Loucy (cell line): Measurements from ENCODE around the gene SRBD1.

Source experiments
- H2AFZ ChIP-seq: fragments of 200-600 bp; sonication (generic); 2 replicates; pipeline ENCODE4 v1.6.0; 2016; ENCODE audit warnings: antibody characterized with exemption, mild to moderate bottlenecking, low read length, moderate library complexity
- H3F3A ChIP-seq: fragments of 200-600 bp; 2 replicates; pipeline ENCODE4 v1.6.0; 2016; ENCODE audit warnings: antibody characterized with exemption, low read depth, mild to moderate bottlenecking
- H3K27me3 ChIP-seq: fragments of 200-600 bp; sonication (generic); 2 replicates; pipeline ENCODE4 v1.6.1; 2014; ENCODE audit warnings: low read length, mild to moderate bottlenecking; ENCODE audit not compliant: insufficient read depth, poor library complexity, severe bottlenecking
- H3K36me3 ChIP-seq: fragments of 200-600 bp; sonication (generic); 2 replicates; pipeline ENCODE4 v1.6.1; 2016; ENCODE audit warnings: low read length; ENCODE audit not compliant: insufficient read depth
- H3K4me1 ChIP-seq: fragments of 200-600 bp; sonication (generic); 2 replicates; pipeline ENCODE4 v1.5.1; 2014; ENCODE audit warnings: low read length, mild to moderate bottlenecking; ENCODE audit not compliant: insufficient read depth, poor library complexity, severe bottlenecking
- H3K4me2 ChIP-seq: fragments of 200-600 bp; sonication (generic); 2 replicates; pipeline ENCODE4 v1.6.0; 2014; ENCODE audit warnings: antibody characterized with exemption, low read length, low read depth, mild to moderate bottlenecking; ENCODE audit not compliant: poor library complexity, severe bottlenecking
- H3K4me3 ChIP-seq: fragments of 200-600 bp; sonication (generic); 2 replicates; pipeline ENCODE4 v1.5.1; 2014; ENCODE audit warnings: low read length, mild to moderate bottlenecking, mixed read lengths; ENCODE audit not compliant: poor library complexity, severe bottlenecking
- H3K79me2 ChIP-seq: fragments of 200-600 bp; sonication (generic); 2 replicates; pipeline ENCODE4 v1.6.1; 2014; ENCODE audit warnings: low read length; ENCODE audit not compliant: insufficient read depth
- H3K9ac ChIP-seq: fragments of 200-600 bp; sonication (generic); 2 replicates; pipeline ENCODE4 v1.6.0; 2014; ENCODE audit warnings: mild to moderate bottlenecking, low read depth, low read length, moderate library complexity; ENCODE audit not compliant: poor library complexity, severe bottlenecking
- H3K9me2 ChIP-seq: fragments of 200-600 bp; sonication (generic); replicated peaks from 2 replicates; pipeline ENCODE4 v1.6.1; 2016; ENCODE audit warnings: low read depth, low read length, mixed read lengths
- H3K9me3 ChIP-seq: fragments of 200-600 bp; sonication (generic); 2 replicates; pipeline ENCODE4 v1.6.1; 2014; ENCODE audit warnings: mild to moderate bottlenecking, antibody characterized with exemption, low read length, low read depth; ENCODE audit not compliant: insufficient read depth
- H4K20me1 ChIP-seq: fragments of 200-600 bp; sonication (generic); 2 replicates; pipeline ENCODE4 v1.6.0; 2014; ENCODE audit warnings: antibody characterized with exemption, low read length, mild to moderate bottlenecking; ENCODE audit not compliant: insufficient read depth, poor library complexity, severe bottlenecking
- CTCF ChIP-seq: fragments of 200-600 bp; sonication (generic); conservative IDR thresholded peaks from 2 replicates; pipeline ENCODE4 v1.5.1; 2014; ENCODE audit warnings: mild to moderate bottlenecking, antibody characterized with exemption, low read length
- EZH2phosphoT487 ChIP-seq: fragments of 200-600 bp; IDR thresholded peaks from 2 replicates; pipeline ENCODE4 v1.6.1; 2018; ENCODE audit warnings: antibody characterized with exemption, mild to moderate bottlenecking, moderate library complexity, borderline replicate concordance

The SRBD1 gene

DNA sequence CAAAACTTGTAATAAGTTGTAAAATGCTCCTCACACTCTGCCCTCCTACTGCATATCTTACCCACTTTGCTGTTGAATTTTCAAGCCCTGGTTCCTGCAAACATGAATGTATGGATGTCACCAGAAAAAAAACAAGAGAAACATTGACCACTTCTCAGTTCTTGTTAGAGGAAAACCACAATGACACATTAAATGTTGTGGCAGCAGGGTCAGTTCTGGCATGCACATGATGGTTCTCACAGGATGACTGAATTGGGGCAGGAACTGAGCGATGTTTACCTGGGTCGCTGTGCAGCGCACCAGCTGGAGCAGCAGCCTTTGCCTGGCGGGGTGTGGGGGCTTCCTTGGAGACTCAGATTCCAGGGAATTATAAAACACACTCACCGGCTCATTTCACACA lies 26.4 kb upstream of the SRBD1 start:
- H3K9me2 ChIP-seq = no peaks in the 10 kb centered on the region
- H3K4me1 ChIP-seq = peaks cover 10% of the 10 kb centered on the region
- TF ChIP-seq EZH2phosphoT487 (no peak), CTCF (no peak)
- H3K9me3 ChIP-seq = no peaks in the 10 kb centered on the region
- H3K9ac ChIP-seq = no peak overlapping the region
- H3K27me3 ChIP-seq = no peaks in the 10 kb centered on the region
- H3F3A ChIP-seq = no peaks in the 10 kb centered on the region
- H3K4me3 ChIP-seq = no peak overlapping the region
- no peak overlapping the region for H2AFZ ChIP-seq
- no peaks in the 10 kb centered on the region for H3K79me2 ChIP-seq
- H4K20me1 ChIP-seq = no peaks in the 10 kb centered on the region
- H3K36me3 ChIP-seq = no peaks in the 10 kb centered on the region
- H3K4me2 ChIP-seq = no peak overlapping the region

DNA sequence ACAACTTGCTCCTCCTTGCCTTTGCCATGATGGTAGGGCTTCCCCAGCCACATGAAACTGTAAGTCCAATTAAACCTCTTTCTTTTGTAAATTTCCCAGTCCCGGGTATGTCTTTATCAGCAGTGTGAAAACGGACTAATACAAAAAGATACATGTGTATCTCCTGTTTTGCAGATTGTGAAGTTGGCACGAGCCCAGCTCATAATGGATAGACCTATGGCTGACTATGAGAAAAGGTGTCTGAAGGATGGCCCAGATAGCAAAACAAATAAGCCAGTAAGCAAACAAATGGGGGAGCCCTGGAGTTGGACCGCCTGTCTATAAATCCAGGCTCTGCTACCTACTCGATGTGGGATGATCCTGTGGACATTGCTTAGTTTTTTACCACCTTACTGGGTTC lies 24.9 kb upstream of the SRBD1 start:
- Histone ChIP-seq H2AFZ (no peak overlapping the region), H4K20me1 (no peaks in the 10 kb centered on the region), H3K9me2 (no peaks in the 10 kb centered on the region), H3F3A (no peaks in the 10 kb centered on the region), H3K9me3 (no peaks in the 10 kb centered on the region), H3K9ac (no peak overlapping the region), H3K4me3 (no peak overlapping the region), H3K36me3 (no peaks in the 10 kb centered on the region), H3K4me1 (peaks cover 10% of the 10 kb centered on the region), H3K79me2 (no peaks in the 10 kb centered on the region), H3K4me2 (no peak overlapping the region), H3K27me3 (no peaks in the 10 kb centered on the region)
- no peak for TF ChIP-seq CTCF
- no peak for TF ChIP-seq EZH2phosphoT487

DNA sequence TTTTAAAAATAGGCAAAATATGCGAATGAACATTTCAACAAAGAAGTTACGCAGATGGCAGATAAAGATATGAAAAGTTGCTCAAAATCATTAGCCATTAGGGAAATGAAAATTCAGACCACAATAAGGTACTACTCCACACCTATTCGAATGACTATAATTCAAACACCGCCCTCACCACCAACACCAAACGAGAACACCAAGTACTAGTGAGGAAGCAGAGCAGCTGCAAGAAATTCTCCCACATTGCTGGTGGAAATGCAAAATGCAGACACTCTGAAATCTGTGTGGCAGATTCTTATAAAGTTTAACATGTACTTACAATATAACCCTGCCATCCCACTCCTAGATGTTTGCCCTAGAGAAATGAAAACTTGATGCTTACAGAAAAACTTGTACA lies 23.2 kb upstream of the SRBD1 start:
- H4K20me1 ChIP-seq = no peaks in the 10 kb centered on the region
- H3K4me1 ChIP-seq = peaks cover 10% of the 10 kb centered on the region
- no peak overlapping the region for H3K4me3 ChIP-seq
- no peak overlapping the region for H3K9ac ChIP-seq
- no peaks in the 10 kb centered on the region for H3K36me3 ChIP-seq
- H3K9me2 ChIP-seq = no peaks in the 10 kb centered on the region
- no peaks in the 10 kb centered on the region for H3K9me3 ChIP-seq
- H3F3A ChIP-seq = no peaks in the 10 kb centered on the region
- no peak for TF ChIP-seq CTCF
- TF ChIP-seq EZH2phosphoT487 = no peak
- H3K27me3 ChIP-seq = no peaks in the 10 kb centered on the region
- H3K4me2 ChIP-seq = no peak overlapping the region
- no peak overlapping the region for H2AFZ ChIP-seq
- H3K79me2 ChIP-seq = no peaks in the 10 kb centered on the region
